ENCODE measurements around the gene MAFF.
A peak's percentile ranks its signal among the peaks of the same experiment; 100 is the strongest.

Gene MAFF

DNA sequence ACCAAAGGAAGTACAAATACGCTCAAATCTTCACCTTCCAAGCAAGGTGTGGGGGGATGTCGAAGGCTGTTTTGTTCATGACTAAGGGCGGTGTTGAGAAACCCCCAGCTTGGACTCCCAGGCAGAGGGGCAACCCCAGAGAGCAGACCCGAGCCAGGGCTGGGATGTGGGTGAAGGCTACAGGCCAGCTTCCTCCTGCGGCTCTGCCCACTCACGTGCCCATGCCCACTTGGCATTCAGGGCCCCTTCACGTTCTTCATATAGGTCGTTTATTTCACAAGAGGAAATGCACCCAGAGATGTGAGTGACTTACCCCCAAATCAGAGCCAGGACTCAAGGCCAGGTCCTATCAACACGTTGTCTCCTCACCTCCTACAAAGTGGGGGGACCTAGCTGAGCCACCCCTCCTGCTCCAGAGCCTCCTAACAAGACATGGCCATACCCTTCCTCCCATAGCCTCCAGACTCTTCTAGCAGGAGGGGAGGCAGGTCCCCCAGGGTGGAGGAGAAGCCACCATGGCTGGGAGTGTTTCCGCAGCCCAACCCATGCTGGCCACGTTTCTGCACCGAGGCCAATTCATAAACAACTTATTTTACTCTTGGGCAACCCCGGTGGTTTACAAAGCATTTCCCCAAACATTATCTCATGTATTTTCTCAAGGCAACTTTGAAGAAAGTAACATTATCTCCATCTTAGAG is 49.0 kb downstream of the MAFF start:
- DNase-seq, result no peak

DNA sequence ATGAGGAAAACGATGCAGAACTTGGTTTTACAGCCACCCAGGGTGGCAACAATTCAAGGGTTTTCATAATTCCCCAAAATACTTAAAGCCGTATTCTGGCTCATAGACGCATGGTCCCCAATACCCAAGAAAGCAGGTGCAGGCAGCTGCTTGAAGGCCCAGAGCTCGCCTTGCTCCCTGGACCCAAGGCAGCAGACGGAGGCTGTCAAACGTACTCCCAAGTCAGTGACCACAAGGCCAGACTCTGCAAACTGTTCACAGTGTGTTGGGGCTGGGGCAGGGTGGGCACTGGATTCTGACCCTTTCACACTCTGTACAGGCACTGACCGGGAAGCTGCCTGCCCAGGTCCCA is 49.5 kb downstream of the MAFF start:
- DNase-seq, result no peak

DNA sequence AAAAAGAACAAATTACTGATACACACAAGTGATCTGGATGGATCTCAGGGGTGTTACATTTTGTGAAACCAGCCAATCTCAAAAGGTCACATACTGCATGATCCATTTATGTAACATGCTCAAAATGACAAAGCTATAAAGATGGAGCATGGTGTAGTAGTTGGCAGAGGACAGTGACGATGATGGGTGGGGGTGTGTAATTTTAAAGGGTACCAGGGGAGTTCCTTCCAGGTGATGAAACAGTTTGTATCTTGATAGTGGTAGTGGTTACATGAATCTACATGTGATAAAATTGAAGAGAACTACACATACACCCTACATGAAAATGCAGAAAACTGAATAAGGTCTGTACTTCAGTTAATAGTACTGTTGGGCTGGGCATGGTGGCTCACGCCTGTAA is 53.9 kb downstream of the MAFF start:
- no peak for DNase-seq

DNA sequence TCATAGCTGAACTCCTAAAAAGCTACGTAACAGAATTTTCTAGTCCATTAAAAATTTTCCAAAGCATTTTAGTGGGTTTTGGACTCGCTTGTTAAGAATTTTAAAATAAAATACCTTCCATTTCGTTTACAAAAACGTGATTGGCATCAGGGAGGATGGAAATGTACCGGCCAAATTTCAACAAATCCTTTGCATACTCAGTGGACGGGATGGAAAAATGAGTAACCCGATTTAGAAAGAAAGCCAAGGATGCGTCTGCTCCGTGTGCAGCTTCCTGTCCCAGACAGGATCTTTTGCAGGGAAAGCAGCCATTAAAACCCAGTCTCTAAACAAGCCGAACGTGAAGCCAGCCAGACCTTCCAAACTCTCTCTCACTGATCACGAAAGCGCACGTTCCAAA is 55.4 kb downstream of the MAFF start:
- DNase-seq, result no peak

DNA sequence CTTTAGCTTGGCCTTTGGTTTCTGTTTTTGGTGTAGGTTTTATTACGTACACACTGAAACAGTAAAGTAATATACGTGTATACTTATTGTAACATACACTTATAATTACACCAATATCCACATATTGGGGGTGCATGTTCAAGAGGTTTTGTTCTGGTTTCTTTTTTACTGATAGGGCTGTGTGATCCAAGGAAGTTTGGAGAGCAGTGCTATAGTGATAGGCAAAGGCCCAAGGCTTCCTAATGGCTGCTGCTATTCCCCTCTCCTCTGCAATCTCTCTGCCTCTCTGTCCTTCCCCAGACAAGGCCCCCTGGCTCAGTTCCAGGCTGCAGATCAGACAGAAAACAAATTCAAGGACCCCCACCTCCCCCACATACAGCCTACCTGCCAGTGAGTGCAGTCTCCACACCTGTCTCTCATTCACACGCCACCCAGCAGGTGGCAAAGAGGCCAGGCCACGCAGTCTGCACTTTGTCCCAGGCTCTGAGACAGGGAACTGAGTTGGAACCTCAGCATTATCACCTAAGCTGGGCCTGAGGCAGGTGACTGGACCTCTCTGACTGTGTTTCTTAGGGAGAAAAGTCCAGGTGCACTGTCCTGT is 56.0 kb downstream of the MAFF start:
- peak; percentile 87 for DNase-seq

DNA sequence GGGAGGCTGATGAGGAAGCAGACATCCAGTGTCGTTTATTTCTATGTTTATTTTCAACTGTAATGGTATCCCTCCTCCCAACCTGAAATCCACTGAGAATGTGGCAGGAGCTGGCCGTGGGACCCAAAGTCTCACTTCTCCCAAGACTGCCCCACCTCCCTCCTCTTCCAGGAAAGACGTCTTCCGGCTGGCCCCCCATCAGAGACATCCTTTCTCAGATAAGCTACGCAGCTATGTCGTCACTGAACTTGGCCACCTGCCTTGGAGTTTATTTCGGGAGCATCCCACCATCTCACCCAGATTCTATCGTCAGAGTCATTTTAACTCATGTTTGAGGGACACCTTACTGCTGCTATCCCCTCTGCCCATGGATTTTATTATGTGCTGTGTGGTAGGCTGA is 57.1 kb downstream of the MAFF start:
- DNase-seq, result no peak

DNA sequence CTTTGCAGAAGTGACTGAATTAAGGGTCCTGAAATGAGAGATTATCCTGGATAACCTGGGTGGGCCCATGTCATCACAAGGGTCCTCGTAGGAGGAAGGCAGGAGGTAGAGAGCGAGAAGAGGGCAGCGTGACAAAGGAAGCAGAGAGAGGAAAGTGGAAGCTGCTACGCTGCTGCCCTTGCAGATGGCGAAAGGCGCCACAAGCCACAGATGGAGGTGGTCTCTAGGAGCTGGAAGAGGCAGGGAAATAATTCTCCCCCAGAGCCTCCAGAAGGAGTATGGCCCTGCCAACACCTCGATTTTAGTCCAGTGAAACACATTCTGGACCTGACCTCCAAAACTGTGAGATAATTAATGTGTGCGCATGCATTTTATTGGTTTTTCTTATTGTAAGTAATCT is 57.6 kb downstream of the MAFF start:
- DNase-seq, result no peak

DNA sequence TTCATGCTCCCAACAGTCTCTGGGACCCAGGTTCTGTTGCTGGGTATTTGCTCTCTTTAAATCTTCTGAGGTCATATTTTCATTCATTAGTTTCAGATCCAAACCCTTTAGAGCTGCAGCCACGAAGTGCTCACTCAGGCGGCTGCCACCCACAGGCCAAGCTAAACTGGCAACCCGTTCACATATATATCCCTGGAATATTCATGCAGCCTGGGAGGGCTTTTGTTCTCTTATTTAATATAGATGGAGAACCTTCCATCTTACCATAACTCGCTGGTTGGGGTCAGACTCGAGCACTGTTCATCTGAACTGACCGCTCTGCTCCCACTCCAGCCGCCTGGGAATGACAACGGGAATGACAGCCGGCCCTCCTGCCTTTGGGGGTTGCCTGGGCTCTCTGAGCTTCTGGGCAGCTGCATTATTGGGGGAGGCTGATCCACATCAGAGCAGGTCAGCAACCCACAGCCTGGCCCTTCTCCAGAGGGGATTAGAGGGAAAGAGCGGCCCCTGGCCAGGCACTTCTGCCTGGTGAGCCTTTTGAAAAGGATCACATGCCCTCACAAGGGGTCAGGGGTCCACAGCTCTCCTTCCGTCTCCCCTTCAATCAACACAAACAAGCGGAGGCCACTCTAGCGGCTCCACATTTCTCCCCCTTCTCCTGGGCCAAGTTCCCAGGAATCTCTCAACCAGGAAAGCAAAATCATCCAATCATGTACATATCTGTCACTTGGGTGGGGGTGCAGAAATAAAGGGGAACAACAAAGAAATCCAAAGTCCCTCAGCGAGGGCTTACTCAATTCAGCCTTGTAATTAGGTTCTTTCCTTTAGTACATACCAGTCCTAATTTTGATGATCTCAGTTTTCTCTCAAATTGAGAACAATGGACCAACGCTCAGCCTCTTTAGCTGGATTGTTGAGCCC is 59.2 kb downstream of the MAFF start:
- DNase-seq, result no peak

DNA sequence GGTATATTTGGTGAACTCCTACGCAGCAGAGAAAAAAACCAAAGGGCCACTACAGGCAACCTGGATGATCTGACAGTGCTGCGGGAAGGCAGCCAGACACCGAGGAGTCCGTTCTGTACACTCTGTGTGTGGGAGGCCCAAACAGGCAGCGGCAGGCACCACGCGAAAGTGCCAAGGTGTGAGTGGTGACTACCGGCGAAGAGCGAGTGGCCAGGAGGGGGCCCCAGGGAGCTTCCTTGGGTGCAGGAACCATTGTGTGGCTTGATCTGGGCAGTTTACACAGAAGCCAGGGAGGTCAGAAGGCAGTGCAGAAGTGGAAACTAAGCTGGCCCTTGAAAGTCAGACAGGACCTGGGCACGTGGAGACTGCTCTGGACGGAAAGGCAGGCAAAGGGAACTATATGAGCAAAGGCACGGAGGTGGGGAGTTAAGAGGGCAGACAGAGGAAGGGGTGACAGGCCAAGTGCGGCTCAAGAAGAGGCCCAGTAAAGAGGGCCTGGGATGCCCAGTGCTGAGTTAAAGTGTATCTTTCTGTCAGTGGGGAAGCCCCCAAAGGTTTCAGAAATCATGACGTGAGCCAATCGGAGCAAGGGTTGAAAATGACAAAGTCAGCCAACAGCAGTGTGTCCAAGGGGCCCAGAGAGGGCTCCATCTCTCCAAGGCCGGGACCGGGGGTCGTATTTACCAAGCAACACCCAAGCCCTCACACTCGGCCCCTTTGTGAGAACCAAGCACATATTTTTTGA is 60.4 kb downstream of the MAFF start:
- DNase-seq, result no peak

DNA sequence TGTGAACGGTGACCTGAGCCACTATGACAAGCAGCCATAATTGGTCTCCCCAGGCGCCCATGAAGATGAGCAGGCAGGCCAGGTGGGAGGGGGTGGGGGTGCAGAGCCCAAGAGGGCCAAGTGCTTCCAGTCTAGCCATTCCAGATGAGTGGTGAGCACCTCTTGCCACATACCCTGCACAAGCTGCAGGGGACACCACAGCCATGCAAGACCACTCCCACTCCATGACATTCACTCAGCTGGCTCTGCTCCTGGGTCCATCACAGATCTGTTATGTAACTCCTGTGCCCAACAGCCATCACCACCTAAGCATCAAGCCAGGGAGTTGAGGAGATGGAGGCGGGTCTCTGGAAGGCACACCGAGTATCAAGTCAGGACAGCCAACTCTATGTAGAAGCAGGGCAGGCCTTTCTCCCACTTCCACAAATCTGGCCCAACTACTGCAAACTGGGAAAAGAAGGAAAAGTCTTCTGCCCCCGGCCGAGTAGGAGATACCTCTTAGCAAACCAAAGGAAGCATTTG is 62.6 kb downstream of the MAFF start:
- DNase-seq, result no peak

Data from NCI-H345 (cell line).